GM12801 (cell line): ENCODE data around the gene MTUS2.

ENCODE experiments used
- TF ChIP-seq, protein P1 (sequence below): IDR thresholded peaks from one replicate; pipeline ENCODE4 v1.5.1; 2011; ENCODE audit warnings: control low read depth; ENCODE audit not compliant: insufficient read length; ENCODE audit errors: extremely low read depth

The MTUS2 gene

DNA sequence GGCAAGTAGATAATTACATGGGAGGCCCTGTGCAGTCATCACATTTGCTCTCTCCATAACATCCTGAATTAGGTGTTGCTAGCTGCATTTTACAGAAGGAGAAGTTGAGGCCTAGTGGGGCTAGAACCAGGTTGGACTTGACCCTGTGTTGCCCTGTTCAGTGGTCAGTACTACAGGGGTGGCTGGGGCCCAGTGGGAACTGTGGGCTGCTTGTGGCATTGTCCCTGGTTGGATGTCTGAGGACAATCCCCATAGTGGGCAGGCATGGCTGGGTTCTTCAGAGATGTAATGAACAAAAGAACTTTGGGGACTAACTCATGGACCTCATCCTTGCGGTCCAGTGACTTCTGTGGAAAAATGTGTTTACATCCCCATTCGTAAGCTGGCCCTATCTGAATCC lies 38.9 kb downstream of the MTUS2 start:
- TF ChIP-seq, protein P1, sequence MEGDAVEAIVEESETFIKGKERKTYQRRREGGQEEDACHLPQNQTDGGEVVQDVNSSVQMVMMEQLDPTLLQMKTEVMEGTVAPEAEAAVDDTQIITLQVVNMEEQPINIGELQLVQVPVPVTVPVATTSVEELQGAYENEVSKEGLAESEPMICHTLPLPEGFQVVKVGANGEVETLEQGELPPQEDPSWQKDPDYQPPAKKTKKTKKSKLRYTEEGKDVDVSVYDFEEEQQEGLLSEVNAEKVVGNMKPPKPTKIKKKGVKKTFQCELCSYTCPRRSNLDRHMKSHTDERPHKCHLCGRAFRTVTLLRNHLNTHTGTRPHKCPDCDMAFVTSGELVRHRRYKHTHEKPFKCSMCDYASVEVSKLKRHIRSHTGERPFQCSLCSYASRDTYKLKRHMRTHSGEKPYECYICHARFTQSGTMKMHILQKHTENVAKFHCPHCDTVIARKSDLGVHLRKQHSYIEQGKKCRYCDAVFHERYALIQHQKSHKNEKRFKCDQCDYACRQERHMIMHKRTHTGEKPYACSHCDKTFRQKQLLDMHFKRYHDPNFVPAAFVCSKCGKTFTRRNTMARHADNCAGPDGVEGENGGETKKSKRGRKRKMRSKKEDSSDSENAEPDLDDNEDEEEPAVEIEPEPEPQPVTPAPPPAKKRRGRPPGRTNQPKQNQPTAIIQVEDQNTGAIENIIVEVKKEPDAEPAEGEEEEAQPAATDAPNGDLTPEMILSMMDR, result no peak

- TF ChIP-seq, protein P1, result no peak
Measured at GRCh38 chr13:28859717-28860116, 39.6 kb downstream of the MTUS2 start.

DNA sequence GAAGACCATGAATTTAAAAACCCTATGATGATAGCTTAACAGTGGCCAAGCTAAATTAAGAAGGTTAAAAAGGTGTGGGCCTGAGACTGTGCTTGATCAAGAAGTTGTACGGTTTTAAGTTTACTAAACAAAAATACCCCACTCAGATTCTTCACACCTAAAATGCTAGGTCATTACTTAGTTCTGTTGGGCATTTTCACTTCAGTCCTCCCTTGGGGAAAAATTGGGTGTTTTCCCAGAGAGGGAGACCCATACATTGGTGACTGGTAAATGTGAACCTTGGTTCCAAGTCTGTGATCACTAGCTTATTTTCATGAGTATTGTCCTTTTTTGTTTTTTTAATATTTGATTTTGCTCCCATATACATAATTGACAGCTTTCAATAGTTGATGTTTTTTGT lies 44.4 kb downstream of the MTUS2 start:
- TF ChIP-seq, protein P1, result no peak

DNA sequence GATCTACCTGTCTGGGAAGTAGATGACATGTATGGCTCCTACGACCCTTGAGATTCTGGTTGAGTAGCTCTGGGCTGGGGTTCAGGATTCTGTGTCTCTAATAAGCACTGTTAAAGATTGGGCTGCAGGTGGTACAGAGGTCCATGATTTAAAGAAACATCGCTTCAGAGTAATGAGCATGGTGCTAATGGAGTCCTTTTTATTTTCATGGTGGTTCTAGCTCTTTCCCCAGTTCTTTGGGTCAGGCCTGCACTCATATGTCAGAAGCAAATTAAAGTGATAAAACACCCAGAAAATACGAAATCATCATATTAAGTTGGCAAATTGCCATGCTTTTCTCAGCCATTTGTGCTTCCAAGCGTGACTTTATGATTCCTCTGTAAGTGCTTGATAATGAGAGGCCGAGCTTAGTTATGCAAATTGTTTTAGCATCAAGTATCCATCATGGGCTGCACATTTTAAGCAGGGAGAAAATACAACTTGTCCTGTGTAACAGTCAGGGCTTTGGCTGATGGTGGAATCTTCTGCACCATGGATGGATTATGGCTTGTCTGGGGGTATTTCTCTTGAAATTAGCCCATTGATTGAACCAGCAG lies 45.1 kb downstream of the MTUS2 start:
- TF ChIP-seq, protein P1, result no peak

DNA sequence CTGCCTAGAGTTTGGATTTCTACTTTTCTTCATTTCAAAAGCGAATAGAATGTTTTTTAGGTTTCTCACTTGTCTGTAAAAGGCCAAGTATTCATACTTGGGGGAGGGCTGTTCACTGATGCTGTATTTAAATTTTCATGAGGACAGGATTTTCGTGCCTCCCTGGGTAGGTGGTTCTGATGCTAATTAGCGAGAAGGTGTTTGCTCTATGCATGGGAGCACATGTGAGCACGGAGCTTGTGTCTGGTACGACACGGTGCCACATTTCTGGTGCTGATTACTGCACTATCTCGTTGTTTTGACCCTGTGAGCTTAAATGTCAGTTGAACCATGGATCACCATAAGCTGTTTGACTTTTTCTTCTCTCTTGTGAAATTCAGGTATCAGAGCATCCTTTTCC lies 45.8 kb downstream of the MTUS2 start:
- TF ChIP-seq, protein P1, result no peak

DNA sequence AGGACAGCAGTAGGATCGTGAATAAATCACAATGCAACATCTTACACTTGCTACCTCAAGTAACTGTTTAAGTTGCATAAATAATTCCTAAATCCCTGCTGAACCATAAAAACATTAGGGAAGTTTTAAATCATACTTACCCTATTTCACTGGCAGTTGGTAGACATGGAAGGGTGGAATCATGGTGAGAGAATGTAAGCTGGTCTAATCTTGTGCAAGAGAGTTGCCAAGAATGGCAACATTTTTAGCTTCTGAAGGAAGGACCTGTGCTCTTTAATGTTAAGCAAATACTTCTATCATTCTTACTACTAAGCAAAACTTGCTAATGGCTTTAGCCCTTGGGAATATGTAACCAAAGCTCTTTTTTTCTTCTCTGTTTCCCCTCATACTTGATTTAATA lies 46.8 kb downstream of the MTUS2 start:
- TF ChIP-seq, protein P1, result no peak

GRCh38 chr13:28867564-28867963 lies 47.4 kb downstream of the MTUS2 start:
- TF ChIP-seq, protein P1, result no peak
